GM19395 (cell line): ENCODE data around the gene SUN3.
"Not testable (repeated sequence)": the region's sequence is repeated elsewhere in the genome, so short reads cannot be mapped to it uniquely, and the experiment has no call there.

ENCODE experiments used
- ATAC-seq: cut with Tn5 transposase; IDR thresholded peaks from one replicate; pipeline ENCODE4 v1.9.1; 2021; ENCODE audit warnings: mild to moderate bottlenecking, moderate library complexity; ENCODE audit not compliant: unreplicated experiment

SUN3 gene

GRCh38 chr7:48033922-48034321 lies 5.0 kb upstream of the SUN3 start:
- no peak for ATAC-seq

DNA sequence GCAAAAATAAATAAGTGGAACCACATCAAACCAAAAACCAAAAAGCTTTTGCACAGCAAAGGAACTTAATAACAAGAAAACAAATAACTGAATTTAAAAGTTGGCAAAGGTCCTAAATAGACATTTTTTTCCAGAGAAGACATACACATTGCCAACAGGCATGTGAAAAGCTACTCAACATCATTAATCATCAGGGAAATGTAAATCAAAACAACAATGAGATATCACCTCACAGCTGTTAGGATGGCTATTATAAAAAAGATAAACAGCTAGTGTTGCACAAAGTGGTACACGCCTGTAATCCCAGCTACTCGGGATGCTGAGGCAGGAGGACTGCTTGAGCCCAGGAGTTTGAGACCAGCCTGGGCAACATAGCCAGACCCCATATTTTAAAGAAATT lies 2.2 kb upstream of the SUN3 start:
- ATAC-seq = no peak

GRCh38 chr7:48025624-48026023 lies 3.3 kb downstream of the SUN3 start:
- ATAC-seq = no peak

DNA sequence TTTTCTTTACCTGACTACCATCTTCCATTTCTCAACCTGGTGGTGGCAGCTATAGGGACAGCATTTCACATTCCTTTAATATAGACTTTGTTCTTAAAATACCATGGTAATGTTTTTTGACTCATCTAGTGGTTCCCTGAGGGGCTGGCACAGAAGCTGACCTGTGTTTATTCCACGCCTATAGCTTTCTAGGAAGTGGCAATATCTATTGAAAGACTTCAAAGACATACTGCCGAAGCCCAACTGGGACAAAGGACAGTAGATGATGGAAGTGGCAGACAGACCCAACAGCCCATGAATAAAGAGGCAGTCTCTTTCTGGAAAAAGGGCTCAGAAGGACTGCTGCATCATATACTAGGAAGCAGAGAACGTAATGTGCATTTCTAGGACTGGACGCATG lies 11.2 kb downstream of the SUN3 start:
- no peak for ATAC-seq

DNA sequence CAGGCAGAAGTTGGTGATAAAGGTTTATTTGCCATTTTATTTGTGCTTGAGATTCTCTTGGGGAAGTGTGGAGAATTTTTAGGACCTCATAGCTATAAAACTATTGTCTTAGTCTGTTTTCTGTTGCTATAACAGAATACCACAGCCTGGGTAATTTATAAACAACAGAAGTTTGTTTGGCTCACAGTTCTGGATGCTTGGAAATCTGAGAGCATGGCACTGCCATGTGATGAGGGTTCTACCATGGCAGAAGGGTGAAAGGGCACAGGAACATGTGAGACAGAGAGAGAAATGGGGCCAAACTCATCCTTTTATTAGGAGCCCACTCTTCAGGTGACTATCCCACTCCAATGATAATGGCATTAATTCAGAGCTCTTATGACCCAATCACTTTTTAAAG lies 12.3 kb downstream of the SUN3 start:
- no peak for ATAC-seq

- no peak for ATAC-seq
Observed at GRCh38 chr7:48011951-48012350, 17.0 kb downstream of the SUN3 start.

GRCh38 chr7:48011323-48011722 lies 17.6 kb downstream of the SUN3 start:
- no peak for ATAC-seq

- no peak for ATAC-seq
Observed at GRCh38 chr7:48009954-48010353, 19.0 kb downstream of the SUN3 start.

- no peak for ATAC-seq
Observed at GRCh38 chr7:48009257-48009656, 19.6 kb downstream of the SUN3 start.

DNA sequence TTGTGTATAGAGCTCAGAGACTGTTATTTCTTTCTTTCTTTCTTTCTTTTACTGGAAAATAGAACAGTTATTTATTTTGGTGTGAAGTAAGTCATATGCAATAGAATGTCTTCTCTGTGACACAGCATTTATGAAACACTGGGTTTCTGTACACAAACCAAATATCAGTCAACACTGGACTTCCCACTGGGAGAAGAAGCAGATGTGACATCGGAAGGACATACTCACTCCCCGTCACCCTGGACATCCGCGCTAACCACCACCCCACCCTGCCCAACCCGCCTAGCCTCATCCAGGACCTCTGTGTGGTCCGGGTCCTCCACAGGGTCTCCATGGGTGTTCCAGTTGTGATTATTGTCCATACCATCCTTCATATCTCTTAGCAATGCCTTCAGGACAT lies 22.0 kb downstream of the SUN3 start:
- no peak for ATAC-seq

GRCh38 chr7:48004638-48005037 lies 24.3 kb downstream of the SUN3 start:
- no peak for ATAC-seq

- ATAC-seq = no peak
Observed at GRCh38 chr7:48004032-48004431, 24.9 kb downstream of the SUN3 start.

DNA sequence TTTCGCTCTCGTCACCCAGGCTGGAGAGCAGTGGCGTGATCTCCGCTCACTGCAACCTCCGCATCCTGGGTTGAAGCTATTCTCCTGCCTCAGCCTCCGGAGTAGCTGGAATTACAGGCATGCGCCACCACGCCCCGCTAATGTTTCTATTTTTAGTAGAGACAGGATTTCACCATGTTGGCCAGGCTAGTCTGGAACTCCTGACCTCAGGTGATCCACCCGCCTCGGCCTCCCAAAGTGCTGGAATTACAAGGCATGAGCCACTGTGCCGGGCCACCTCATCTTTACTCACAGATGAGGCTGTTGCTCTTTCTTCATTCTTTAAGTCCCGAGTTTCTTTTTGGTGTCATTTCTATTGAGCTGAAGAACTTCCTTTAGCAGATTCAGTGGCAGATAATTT lies 28.7 kb downstream of the SUN3 start:
- ATAC-seq = not testable (repeated sequence)

GRCh38 chr7:47999413-47999812 lies 29.5 kb downstream of the SUN3 start:
- ATAC-seq = no peak

GRCh38 chr7:47992446-47992845 lies 36.5 kb downstream of the SUN3 start:
- no peak for ATAC-seq

GRCh38 chr7:47991741-47992311 lies 37.1 kb downstream of the SUN3 start:
- peak; percentile 99 for ATAC-seq

DNA sequence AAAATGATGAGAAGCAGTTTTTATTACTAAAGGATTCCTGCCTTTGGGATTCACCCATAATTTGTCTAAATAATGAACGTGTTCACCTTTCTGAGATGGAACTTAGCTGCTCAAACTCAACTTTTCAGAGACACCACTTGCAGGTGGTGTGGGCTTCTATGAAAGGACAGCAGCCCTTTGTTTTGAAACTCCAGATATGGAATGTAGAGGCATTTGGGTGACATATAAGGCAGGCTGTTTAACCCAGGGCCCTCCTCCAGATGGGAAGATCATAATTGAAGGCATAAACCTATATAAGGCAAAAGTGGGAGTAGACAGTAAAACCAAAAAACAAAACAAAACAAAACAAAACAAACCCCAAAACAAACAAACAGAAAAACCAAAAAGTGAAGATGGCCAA lies 37.6 kb downstream of the SUN3 start:
- ATAC-seq = no peak

DNA sequence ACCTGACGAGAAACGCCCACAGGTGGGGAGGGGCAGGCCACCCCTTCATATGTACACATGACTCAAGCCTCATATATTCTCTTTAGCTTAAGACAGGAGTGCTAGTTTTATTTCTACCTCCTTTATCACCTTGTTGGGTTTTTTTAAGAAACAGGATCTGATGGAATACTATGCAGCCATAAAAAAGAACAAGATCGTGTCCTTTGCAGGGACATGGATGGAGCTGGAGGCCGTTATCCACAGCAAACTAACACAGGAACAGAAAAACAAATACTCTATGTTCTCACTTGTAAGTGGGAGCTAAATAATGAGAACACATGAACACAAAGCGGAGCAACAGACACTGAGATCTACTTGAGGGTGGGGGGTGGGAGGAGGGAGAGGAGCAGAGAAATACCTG lies 38.3 kb downstream of the SUN3 start:
- no peak for ATAC-seq

DNA sequence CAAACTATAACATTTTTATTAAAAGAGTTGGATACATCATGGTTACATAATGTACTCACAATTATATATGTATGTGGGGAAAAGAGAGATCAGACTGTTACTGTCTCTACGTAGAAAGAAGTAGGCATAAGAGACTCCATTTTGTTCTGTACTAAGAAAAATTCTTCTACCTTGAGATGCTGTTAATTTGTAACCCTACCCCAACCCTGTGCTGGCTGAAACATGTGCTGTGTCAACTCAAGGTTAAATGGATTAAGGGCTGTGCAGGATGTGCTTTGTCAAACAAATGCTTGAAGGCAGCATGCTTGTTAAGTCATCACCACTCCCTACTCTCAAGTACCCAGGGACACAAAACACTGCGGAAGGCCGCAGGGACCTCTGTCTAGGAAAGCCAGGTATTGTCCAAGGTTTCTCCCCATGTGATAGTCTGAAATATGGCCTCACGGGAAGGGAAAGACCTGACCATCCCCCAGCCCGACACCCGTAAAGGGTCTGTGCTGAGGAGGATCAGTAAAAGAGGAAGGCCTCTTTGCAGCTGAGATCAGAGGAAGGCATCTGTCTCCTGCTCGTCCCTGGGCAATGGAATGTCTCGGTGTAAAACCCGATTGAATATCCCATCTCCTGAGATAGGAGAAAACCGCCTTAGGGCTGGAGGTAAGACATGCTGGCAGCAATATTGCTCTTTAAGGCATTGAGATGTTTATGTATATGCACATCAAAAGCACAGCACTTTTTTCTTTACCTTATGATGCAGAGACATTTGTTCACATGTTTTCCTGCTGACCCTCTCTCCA lies 39.1 kb downstream of the SUN3 start:
- not testable (repeated sequence) for ATAC-seq

- ATAC-seq = no peak
Observed at GRCh38 chr7:47988496-47989386, 40.2 kb downstream of the SUN3 start.

DNA sequence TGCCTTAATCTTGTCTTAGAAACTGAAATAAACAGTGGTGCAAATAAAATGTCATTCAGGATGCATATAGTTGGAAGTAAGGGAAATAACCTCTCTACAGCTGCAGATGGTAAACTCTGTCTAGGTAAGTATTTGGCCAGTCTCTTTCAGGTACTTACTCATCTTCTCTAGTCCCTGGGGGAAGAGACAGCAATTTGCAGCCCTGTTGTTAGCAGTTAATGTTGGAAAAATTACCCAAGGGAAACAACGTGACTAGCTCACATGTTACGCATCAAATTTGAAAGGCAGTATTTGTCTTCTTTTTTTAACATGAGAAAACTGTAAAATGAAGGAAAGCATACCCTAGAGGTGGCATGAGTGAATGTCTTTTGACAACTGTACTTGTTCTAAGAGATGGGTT lies 46.3 kb downstream of the SUN3 start:
- ATAC-seq = no peak

GRCh38 chr7:47980648-47981047 lies 48.3 kb downstream of the SUN3 start:
- not testable (repeated sequence) for ATAC-seq
